GM19467 (cell line): ENCODE measurements around the gene ANKH.

Experiments
- ATAC-seq: cut with Tn5 transposase; IDR thresholded peaks from one replicate; pipeline ENCODE4 v1.9.1; 2021; ENCODE audit warnings: mild to moderate bottlenecking, moderate library complexity; ENCODE audit not compliant: unreplicated experiment

The ANKH gene

GRCh38 chr5:14720236-14720923 is 151.2 kb downstream of the ANKH start:
- ATAC-seq: no peak

DNA sequence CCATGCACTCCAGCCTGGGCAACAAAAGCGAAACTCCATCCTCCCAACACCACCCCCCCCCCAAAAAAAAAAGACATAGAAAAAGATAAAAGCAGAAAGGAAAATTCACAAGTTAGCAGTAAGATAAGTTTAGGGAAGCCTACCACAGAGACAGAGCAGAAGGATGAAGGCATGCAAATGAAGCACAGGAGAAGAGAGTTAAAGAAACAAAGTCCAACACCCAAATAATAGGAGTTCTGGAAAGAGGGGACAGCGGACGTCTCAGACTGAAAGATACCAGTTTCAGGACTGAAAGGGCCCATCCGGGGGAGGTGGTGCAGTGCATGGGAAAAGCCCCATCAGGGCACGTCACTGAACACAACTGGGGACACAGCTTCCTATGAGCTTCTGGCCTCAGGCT is 152.8 kb downstream of the ANKH start:
- ATAC-seq: no peak

DNA sequence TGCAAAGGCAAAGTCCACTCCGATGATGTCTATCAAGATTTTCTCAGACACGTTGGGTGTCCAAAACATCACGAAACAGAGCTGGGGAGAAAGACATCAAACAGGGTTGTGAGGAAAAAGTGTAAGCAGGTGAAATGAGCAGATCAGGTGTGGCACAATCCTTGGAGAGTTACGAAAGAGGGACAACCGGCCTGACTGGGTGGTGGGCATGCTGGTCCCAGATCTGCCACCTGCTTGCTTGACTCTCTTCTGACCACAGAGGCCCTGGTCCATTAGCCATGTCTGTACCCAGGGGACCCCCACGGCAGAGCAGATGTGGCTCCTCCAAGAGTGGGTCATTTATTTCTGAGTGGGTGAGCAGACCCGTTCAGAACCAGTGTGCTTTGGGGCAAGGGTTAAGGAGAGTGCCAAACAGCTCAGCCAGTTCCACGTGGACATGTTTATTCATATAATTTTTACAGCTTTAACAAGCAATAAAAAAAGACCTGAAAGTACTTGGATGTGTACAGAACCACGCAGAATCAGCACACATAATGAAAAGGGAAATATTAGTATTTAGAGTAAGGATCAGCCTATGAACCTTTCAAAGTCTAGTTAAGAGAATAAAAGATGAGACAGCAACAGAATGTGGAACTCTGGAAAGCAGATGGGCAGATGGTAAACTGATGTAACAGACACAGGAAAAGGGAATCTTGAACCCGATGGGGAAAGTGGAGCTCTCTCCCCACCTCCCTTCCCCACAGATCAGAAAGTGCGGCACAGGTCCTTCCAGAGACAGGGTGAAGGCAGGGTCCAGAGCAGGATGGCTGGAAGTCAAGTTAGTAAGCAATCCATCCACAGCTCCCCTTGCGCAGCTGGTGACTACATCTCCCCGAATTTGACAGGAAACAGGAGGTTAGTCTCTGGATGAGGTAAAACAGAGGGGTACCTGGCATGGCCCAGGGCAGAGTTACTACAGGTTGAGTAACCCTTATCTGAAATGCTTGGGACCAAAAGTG is 154.5 kb downstream of the ANKH start:
- ATAC-seq: no peak

- ATAC-seq: no peak
Observed at GRCh38 chr5:14715481-14715880, 156.1 kb downstream of the ANKH start.

DNA sequence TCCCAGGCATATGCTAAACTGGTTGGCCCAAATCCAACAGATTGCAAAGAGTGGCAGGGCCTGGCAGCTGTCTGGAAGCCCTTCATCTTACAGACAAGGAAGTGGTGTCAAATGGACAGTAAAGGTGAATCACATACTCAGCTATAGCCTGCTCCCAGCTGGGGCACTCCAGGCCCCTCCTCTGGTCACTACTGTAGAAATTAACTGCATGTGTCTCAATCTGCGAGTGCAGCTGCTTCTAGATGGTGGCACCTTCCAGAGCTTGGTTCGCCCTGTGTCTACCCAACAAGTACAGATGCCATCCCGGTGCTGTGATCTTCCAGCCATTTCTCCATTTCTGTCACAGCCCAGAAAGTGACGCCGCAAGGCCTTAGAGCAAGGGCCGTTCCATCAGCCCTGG is 156.9 kb downstream of the ANKH start:
- ATAC-seq: no peak

DNA sequence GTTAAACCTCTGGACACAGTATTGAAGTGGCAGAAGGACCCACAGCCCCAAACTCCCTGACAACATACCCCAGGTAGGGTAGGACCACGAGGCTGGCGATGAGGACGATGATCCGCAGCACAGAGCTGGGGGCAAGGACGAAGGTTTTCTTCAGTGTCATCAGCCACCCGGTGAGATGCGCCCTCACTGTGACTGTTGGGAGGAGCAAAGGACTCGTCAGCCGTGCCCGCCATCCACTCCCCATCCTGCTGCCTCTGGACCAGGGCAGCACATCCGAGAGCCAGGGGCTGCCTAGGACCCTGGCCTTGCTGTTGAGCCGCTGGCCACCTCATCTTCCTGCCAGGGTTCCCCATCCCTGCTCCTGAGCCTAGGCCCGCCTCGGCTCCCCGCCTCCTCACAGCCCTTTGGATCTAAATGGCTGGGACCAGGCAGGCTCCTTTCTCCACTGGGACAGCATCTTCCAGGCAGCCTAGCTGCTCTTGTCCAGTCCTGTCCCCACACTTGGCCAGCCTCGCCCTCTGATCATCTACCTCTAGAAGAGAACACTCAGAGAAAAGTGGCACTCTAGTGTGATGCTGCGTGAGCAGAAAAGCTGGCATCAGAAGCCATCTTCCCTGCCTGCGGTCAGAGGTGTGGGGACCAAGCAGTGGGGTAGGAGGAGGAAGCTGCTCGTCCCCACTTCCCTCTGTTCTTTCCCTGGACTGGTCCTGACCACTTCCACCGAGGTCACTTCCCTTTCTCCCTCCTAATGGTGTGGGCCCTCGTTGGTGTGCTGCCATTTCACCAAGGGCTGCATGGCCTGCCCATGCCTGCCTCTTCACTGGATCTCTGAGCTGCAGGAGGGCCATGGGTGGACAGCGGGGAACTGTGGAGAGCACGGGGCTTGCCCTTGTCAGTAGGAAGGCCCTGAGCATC is 157.8 kb downstream of the ANKH start:
- no peak for ATAC-seq

GRCh38 chr5:14712666-14713065 is 158.9 kb downstream of the ANKH start:
- no peak for ATAC-seq

DNA sequence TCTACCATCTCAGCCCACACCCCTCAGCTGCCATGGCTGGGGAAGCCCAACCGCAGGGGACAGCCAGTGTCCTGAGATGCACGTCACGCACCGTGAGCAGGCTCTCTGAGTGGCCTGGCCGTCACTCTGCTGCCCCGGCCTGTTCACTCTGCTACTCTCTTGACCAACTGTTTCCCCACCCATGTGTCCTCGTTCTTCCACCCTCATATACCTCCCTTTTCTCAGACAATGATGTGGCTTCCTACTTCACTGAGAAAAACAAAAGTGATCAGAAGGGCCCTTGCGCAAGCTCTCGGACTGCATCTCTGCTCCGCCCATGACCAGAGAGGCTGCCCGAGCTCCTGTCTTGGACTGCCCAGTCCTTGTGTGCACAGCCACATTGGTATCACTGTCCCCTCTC is 159.4 kb downstream of the ANKH start:
- no peak for ATAC-seq

- no peak for ATAC-seq
Observed at GRCh38 chr5:14710313-14710994, 161.1 kb downstream of the ANKH start.

DNA sequence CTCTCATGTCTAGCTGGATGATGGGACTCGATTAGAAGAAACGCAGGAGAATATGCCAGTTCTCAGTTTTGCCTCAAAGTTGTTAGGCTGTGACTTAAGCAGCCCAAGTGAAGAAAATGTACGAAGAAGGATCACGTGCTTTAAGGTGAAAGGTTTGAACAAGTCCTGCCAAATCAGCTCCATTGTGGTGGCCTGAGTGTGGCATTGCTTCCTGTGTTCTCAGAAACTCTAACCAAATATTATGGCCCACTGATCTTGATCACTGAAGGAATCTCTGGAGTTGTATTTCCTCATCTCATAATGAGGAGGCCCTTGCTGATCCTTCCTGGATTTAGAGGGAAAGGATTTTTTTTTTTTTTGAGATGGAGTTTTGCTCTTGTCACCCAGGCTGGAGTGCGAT is 163.0 kb downstream of the ANKH start:
- ATAC-seq: no peak

DNA sequence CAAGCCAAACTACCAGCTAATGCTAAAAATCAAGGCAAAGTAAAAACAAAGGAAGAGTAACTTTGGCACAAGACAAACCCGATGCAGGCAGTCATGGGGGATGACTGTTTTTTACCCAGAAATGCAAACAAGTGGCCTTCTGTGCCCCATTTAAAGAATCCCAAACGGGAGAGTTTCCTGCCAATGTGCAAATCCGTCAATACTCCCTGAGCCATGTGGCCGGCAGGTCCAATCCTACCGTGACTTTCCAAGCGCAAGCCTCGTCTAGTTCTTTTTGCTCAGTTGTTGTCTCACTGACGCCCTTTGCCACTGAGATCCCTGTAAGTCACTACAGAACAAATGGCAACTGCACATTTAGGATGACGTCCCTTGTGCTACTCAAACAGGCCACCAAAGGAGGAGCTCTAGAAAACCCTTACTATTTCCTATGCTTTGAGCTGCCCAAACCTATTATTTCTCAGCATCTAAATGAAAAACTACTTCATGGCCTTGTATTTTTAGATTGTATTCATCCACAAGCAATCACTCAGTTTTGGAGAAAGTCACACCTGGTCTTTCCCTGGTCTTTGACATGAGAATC is 163.7 kb downstream of the ANKH start:
- ATAC-seq: no peak

DNA sequence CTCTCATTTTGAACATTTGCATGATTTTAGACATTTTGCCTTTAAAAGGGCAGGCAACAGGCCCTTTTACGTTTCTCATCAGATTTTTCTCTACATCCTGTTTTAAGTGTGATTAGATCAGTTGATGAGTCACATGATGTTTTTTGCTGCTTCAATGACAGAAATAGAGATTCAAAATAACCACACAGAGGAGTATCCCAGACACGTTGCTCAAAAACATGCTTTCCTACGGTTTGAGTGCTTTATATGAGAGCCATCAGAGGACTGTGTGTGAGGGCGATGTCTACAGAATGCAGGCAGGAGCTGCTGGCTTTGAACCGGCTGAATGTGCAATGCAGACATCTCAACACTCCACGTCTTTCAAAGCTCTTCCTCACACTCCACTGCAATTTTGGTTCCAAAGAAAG is 165.0 kb downstream of the ANKH start:
- ATAC-seq: no peak

DNA sequence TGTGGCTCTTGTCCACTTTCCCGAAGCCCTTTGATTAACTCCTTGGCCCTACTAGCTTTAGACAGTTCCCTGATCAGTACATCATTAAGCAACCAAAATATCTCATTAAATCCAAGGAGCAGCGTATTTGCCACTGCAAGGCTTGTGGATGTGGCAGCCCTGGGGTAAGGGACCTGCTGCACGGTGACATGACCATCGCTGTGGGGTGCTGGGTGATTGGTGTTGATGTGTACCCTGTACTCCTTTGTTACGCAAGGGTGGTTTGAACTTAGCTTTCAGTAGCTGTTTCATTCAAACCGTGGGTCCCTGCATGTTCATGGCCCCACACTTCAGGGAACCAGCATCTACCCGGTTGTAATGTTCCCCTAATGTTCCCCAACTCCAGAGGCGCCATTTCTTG is 166.0 kb downstream of the ANKH start:
- ATAC-seq: no peak

- ATAC-seq: no peak
Observed at GRCh38 chr5:14702238-14702839, 169.2 kb downstream of the ANKH start.

DNA sequence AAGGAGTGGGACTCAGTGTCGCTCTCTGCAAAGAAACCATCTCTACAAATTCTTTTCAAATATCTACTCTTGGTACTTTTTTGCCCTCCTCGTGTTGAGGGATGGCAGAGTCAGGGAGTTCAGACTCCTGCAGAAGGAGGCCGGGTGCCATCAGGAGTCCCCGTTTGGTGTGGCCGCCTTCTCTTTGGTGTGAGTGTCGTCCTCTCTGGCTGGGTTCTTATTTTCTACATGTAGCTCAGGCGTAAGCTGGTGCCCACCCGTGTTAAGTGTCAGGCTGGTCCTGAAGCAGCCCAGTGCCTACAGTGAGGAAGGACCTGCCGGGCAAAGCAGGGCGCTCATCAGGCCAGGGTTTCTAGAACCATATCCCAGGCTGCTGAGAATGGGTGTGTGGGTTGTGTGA is 170.0 kb downstream of the ANKH start:
- no peak for ATAC-seq

- no peak for ATAC-seq
Observed at GRCh38 chr5:14700478-14701436, 170.8 kb downstream of the ANKH start.

GRCh38 chr5:14699807-14700400 is 171.7 kb downstream of the ANKH start:
- no peak for ATAC-seq

- no peak for ATAC-seq
Observed at GRCh38 chr5:14699159-14699558, 172.4 kb downstream of the ANKH start.
